Activated T-cell treated with anti-CD3 and anti-CD28 coated beads, Interleukin-2, amount 50 U/mL, for 4 hours (primary cell): ENCODE results near the gene ITGA5. TPM values are rescaled to one million over a fixed set of nuclear protein-coding genes. Genes with fewer than 3 reads are reported as not detected.

Source experiments
- ATAC-seq, 2 donors: fragments of 200-7000 bp; cut with Tn5 transposase; one replicate each; pipeline ENCODE4 v1.10.0; 2021
- DNase-seq: peaks from one replicate; pipeline ENCODE4 v3.0.0-alpha.2; 2020
- H3K27me3 Mint-ChIP-seq: one replicate; pipeline ENCODE4 v1.8.0; 2021; ENCODE audit warnings: low read depth, mixed read lengths
- H3K36me3 Mint-ChIP-seq: one replicate; pipeline ENCODE4 v1.8.0; 2022; ENCODE audit warnings: mixed read lengths; ENCODE audit not compliant: insufficient read depth
- H3K4me1 Mint-ChIP-seq: one replicate; pipeline ENCODE4 v1.8.0; 2021; ENCODE audit warnings: low read depth, mixed read lengths
- H3K4me3 Mint-ChIP-seq: one replicate; pipeline ENCODE4 v1.8.0; 2021; ENCODE audit warnings: mild to moderate bottlenecking, moderate library complexity, mixed read lengths
- H3K9me3 Mint-ChIP-seq: one replicate; pipeline ENCODE4 v1.8.0; 2021; ENCODE audit warnings: mixed read lengths
- total RNA-seq, 3 donors: library from RNA; stranded (reverse); gene quantifications; one replicate each; pipeline ENCODE4 v1.2.1, GENCODE V29; 2021

ITGA5 gene
- total RNA-seq, result 10 to 100 TPM in 2 of 3 donors, 1 to 10 TPM in 1; 9.3 to 16.4 (median 12.4) TPM

GRCh38 chr12:54419088-54419887 is at the start of gene ITGA5:
TSS of gene ITGA5 (minus strand) at chr12:54419266. CDS start at chr12:54419198, 68 bp downstream.
- Mint-ChIP-seq H3K9me3 (no peaks in the 10 kb centered on the region), H3K36me3 (no peaks in the 10 kb centered on the region), H3K4me1 (peaks cover 57% of the 10 kb centered on the region), H3K27me3 (no peaks in the 10 kb centered on the region), H3K4me3 (peak within 1 kb of the TSS; percentile 92)
- DNase-seq, result peak; percentile 41
- ATAC-seq, result peak; percentile 54 to 59

- Mint-ChIP-seq H3K27me3 (peaks cover 4% of the 10 kb centered on the region), H3K9me3 (no peaks in the 10 kb centered on the region), H3K36me3 (peaks cover 1% of the 10 kb centered on the region), H3K4me1 (no peaks in the 10 kb centered on the region), H3K4me3 (no peak overlapping the region)
- ATAC-seq, result no peak
- no peak for DNase-seq
Measured at GRCh38 chr12:54465857-54466523, 46.9 kb upstream of the ITGA5 start.

- H3K4me1 Mint-ChIP-seq, result no peaks in the 10 kb centered on the region
- ATAC-seq (no peak), DNase-seq (no peak)
- H3K9me3 Mint-ChIP-seq, result no peaks in the 10 kb centered on the region
- H3K36me3 Mint-ChIP-seq, result no peaks in the 10 kb centered on the region
- H3K4me3 Mint-ChIP-seq, result no peak overlapping the region
- peaks cover 4% of the 10 kb centered on the region for H3K27me3 Mint-ChIP-seq
Measured at GRCh38 chr12:54463484-54463883, 44.4 kb upstream of the ITGA5 start.

- Mint-ChIP-seq H3K4me3 (no peak overlapping the region), H3K4me1 (no peaks in the 10 kb centered on the region), H3K9me3 (no peaks in the 10 kb centered on the region), H3K27me3 (peaks cover 4% of the 10 kb centered on the region), H3K36me3 (no peaks in the 10 kb centered on the region)
- ATAC-seq, result no peak
- DNase-seq, result no peak
Measured at GRCh38 chr12:54463034-54463433, 44.0 kb upstream of the ITGA5 start.

- Mint-ChIP-seq H3K4me3 (no peak overlapping the region), H3K9me3 (no peaks in the 10 kb centered on the region), H3K36me3 (no peaks in the 10 kb centered on the region), H3K27me3 (peaks cover 4% of the 10 kb centered on the region), H3K4me1 (no peaks in the 10 kb centered on the region)
- no peak for ATAC-seq
- DNase-seq, result no peak
Measured at GRCh38 chr12:54460317-54460923, 41.4 kb upstream of the ITGA5 start.

- Mint-ChIP-seq H3K36me3 (no peaks in the 10 kb centered on the region), H3K27me3 (peaks cover 4% of the 10 kb centered on the region), H3K4me3 (no peak overlapping the region), H3K9me3 (no peaks in the 10 kb centered on the region), H3K4me1 (no peaks in the 10 kb centered on the region)
- no peak for ATAC-seq
- DNase-seq, result no peak
Measured at GRCh38 chr12:54459355-54459754, 40.3 kb upstream of the ITGA5 start.

GRCh38 chr12:54455760-54456469 is 36.8 kb upstream of the ITGA5 start:
- no peaks in the 10 kb centered on the region for H3K4me1 Mint-ChIP-seq
- no peak for ATAC-seq
- H3K36me3 Mint-ChIP-seq, result no peaks in the 10 kb centered on the region
- no peak for DNase-seq
- no peaks in the 10 kb centered on the region for H3K27me3 Mint-ChIP-seq
- H3K9me3 Mint-ChIP-seq, result no peaks in the 10 kb centered on the region
- H3K4me3 Mint-ChIP-seq, result no peak overlapping the region

GRCh38 chr12:54452628-54453027 is 33.6 kb upstream of the ITGA5 start:
- ATAC-seq (no peak), DNase-seq (no peak)
- Mint-ChIP-seq H3K27me3 (no peaks in the 10 kb centered on the region), H3K36me3 (no peaks in the 10 kb centered on the region), H3K9me3 (no peaks in the 10 kb centered on the region), H3K4me3 (no peak overlapping the region), H3K4me1 (no peaks in the 10 kb centered on the region)

- DNase-seq, result no peak
- no peak overlapping the region for H3K4me3 Mint-ChIP-seq
- H3K4me1 Mint-ChIP-seq, result no peaks in the 10 kb centered on the region
- ATAC-seq, result no peak
- H3K27me3 Mint-ChIP-seq, result no peaks in the 10 kb centered on the region
- H3K9me3 Mint-ChIP-seq, result no peaks in the 10 kb centered on the region
- no peaks in the 10 kb centered on the region for H3K36me3 Mint-ChIP-seq
Measured at GRCh38 chr12:54448344-54448743, 29.3 kb upstream of the ITGA5 start.

- no peaks in the 10 kb centered on the region for H3K36me3 Mint-ChIP-seq
- no peaks in the 10 kb centered on the region for H3K27me3 Mint-ChIP-seq
- no peaks in the 10 kb centered on the region for H3K9me3 Mint-ChIP-seq
- no peak for ATAC-seq
- no peak for DNase-seq
- no peak overlapping the region for H3K4me3 Mint-ChIP-seq
- H3K4me1 Mint-ChIP-seq, result no peaks in the 10 kb centered on the region
Measured at GRCh38 chr12:54447917-54448316, 28.9 kb upstream of the ITGA5 start.

GRCh38 chr12:54444206-54444605 is 25.1 kb upstream of the ITGA5 start:
- Mint-ChIP-seq H3K9me3 (no peaks in the 10 kb centered on the region), H3K36me3 (no peaks in the 10 kb centered on the region), H3K27me3 (no peaks in the 10 kb centered on the region), H3K4me1 (peaks cover 4% of the 10 kb centered on the region), H3K4me3 (no peak overlapping the region)
- ATAC-seq (no peak), DNase-seq (no peak)

- DNase-seq, result no peak
- ATAC-seq, result no peak
- no peaks in the 10 kb centered on the region for H3K9me3 Mint-ChIP-seq
- H3K27me3 Mint-ChIP-seq, result no peaks in the 10 kb centered on the region
- H3K4me1 Mint-ChIP-seq, result peaks cover 5% of the 10 kb centered on the region
- H3K36me3 Mint-ChIP-seq, result no peaks in the 10 kb centered on the region
- no peak overlapping the region for H3K4me3 Mint-ChIP-seq
Measured at GRCh38 chr12:54443446-54443845, 24.4 kb upstream of the ITGA5 start.

GRCh38 chr12:54442961-54443360 is 23.9 kb upstream of the ITGA5 start:
- DNase-seq (no peak), ATAC-seq (no peak)
- peaks cover 5% of the 10 kb centered on the region for H3K4me1 Mint-ChIP-seq
- H3K27me3 Mint-ChIP-seq, result no peaks in the 10 kb centered on the region
- no peak overlapping the region for H3K4me3 Mint-ChIP-seq
- H3K9me3 Mint-ChIP-seq, result no peaks in the 10 kb centered on the region
- no peaks in the 10 kb centered on the region for H3K36me3 Mint-ChIP-seq

GRCh38 chr12:54442099-54442498 is 23.0 kb upstream of the ITGA5 start:
- no peaks in the 10 kb centered on the region for H3K36me3 Mint-ChIP-seq
- no peak for ATAC-seq

More at GRCh38 chr12:54442099-54442498, 23.0 kb upstream of the ITGA5 start:
- no peak overlapping the region for H3K4me3 Mint-ChIP-seq
- H3K27me3 Mint-ChIP-seq, result no peaks in the 10 kb centered on the region
- peaks cover 7% of the 10 kb centered on the region for H3K4me1 Mint-ChIP-seq
- no peaks in the 10 kb centered on the region for H3K9me3 Mint-ChIP-seq
- no peak for DNase-seq
